NOMO-1 treated with DMSO at 0.1 percent for 48 hours (cell line): ENCODE results near the gene HCRTR1.

Source experiments
- DNase-seq: peaks from one replicate; lab custom pipeline; 2025; ENCODE audit not compliant: unreplicated experiment; lab: John Stamatoyannopoulos, UW

HCRTR1 gene

DNA sequence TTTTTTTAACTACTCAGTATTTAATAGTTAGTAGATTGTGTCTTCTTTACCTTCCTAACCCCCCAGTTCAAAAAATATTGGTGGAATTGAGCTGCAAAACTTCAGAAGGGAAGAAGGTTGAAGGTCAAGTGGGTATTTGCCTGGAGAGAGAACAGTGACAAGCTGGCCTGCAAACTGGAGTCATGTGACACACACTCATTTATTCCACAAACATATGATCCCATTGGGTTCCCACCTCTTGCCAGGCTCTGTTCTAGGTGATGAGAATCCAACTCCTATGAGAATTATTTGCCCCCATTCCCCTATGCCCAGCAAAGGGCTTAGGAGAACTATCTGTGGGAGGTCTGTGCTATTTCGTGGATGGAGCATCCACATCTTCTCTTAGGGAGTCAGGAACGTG is 30.7 kb downstream of the HCRTR1 start:
- DNase-seq, result no peak

DNA sequence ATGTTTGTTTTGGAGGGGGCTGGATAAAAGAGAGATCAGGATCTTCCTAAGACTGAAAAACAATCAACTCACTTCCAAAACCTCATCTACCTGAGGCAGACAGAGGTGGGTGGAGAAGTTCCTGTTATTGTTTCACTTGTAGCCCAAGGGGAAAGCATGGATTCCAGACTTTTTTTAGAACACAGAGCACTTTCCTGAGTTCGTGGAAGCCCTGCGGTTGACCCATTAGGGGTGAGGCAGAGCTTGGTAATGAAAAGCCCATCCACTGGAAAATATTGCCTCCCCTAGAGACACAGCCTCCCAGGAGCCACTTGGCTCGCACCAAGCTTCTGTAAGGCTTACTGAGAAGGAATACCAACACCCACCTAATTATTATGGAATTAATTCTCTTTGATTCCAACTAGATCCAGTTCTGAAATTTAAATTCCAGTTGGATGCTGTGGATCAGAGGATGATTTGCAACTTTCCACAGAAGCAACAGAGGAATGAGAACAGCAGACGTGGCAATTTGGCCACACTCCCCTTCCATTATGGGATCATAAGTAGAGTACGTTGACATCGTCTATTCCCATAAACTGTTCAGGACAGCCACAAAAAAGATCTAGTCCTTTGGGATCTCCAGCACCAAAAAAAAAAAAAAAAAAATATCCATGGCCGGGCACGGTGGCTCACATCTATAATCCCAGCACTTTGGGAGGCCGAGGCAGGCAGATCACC is 31.3 kb downstream of the HCRTR1 start:
- DNase-seq, result no peak

DNA sequence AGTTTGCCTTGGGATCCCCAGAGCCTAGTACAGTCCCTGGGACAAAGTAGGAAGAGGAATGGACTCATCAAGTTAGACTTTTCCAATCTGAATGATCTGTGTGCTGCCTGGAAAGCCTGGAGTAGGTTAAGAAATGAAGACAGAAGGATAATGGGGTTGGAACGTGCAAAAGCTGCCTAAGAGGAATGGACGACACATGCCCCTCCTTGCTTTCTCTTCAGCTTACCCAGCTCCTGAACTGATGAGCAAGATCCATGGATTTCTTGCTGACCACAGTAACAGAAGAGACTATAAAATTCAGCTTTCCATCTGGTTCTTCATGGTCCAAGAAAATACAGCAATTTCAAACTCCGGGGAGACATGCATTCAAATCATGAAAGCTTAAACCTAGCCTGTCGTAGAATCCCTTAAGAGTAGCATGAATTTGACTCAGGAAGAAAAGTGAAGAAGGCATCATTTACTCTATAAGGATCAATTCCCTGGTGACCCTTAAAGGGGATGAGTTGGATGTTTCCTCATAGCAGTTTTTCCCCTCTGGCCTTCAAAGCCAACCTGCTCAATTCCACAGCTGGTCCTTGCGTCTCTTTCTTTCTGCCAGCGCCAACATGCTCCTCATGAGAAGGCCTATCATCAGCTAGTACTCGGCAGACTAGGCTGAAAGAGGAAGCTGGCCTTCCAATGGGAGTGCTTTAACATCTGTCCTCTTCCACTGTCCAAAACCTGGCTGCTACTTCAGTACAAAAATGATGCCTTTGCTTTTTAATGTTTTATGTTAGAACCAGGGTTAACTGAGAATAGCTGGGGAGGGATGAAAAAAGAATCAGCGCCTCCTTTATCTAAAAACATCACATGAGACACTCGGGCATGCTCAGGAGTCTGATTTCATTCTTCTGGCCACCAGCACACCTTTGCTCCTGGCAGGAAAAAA is 32.9 kb downstream of the HCRTR1 start:
- peak; percentile 3 for DNase-seq

DNA sequence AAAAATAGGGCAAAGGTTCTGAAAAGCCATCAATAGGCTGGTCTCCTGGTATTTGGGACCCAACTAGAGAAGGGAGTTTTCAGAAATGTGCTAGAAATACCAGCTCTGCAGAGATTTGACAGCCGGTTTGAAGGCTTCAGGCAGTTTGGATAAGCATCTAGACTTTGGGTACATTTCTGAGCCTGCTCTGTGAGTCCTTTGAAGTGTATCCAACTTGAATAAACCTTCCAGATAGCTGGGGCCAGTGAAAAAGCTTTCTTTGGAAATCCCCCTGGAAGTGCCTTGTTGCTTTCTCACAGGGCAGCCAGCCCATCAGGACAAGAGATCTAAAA is 33.6 kb downstream of the HCRTR1 start:
- no peak for DNase-seq

DNA sequence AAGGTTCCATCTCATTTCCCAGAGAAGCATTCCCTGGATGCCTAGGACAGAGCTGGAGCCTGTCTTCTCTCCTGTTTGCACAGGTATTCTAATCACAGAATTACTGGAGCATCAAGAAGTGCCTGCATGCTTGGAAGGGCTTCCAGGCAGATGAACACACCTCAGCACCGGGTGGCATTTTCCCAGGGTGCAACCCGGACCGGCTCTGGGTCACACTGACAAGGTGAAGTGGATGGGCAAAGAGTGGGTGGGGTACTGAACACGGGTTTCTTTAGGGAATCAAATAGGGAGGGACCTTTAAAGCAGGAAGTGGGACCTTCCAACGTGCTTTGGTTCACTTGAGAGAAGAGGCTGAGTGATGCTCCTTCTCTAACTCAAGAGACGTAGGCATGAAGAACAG is 34.3 kb downstream of the HCRTR1 start:
- no peak for DNase-seq

DNA sequence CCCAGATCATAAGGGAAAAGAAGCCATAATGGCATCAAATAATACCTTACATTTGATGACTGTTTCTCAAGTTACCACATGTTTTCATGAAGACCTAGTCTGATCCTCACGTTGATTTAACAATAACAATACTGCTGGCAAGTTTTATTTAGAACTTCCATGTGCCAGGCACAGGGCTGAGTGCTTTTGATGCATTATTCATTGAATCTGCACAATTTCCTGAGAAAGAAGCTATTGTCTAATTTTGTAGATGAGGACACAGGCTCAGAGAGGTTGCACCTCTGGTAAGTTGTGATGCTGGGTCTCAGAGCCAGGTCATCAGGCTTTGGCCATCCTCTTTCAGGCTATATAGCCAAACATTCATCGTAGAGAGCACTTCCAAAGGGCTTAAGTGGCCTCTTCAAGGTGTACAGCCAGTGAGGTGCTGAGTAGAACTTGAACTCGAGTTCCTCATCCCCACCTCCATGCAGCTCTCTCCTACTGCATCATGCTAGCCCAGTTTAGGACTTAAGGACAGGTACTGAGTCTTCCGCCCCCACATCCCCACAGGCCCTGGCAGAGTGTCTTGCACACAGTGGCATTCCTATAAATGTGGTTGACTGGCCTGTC is 35.5 kb downstream of the HCRTR1 start:
- no peak for DNase-seq

DNA sequence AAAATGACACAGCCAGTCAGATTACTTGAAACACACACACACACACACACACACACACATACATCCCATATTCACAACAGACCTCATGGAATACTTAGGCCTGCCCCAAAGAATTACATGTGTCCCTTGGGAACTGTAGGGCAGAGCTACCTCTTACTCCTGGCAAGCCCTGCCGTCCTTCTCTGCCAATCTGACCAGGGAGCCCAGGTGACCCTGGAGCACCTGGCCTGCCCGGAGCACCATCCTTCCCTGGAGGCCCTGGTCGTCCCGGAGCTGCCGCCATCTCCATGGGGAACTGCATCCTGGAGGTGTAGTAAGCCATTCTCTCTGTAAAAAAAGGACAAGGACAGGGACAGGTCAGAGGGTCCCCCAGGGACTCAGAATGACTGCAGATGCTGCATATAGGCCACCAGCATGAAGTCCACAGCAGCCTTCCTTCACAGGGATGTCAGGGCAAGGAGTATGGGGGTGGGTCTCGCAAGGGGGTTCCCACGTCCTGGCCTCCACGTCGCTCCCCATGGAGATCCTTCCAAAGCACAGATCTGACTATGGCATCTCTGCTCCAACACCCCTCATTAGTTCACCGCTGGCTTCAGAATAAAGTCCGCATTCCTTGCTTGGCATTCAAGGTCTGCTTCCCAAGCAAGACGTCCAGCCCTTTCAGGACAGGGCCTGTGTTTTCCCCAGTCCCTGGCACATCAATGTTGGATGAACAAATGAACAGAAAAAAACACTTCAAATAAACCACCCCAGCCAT is 36.4 kb downstream of the HCRTR1 start:
- DNase-seq, result no peak

DNA sequence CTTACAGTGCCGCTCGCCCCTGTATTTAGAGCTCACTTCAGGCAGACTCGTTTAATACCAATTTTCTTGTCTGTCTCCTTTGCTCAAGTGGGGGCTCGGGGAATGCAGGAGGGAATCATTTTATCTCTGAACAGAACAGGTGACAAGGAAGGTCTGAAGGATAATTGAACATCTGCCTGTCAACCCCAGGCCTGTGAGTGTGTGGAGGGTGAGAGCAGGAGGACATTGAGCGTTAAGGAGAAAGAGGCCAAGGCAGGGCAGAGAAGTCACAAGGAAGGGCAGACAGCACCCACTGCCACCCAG is 36.9 kb downstream of the HCRTR1 start:
- DNase-seq, result no peak

DNA sequence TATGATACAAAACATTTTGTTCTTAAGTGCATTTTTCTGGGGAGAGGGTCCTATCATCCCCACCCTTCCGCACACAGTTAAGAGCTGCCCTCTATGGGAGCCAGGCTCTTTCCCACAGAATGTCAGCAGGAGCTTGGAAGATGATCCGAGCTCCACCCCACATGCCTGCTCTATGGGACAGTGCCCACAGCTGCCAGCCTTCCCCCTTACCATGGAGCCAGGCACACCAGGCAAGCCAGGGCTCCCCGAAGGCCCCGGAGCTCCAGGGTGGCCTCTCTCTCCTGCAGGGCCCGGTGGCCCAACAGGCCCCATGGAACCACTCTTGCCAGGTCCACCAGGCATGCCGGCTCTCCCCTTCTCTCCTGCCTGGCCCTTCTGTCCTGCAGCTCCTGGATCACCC is 37.6 kb downstream of the HCRTR1 start:
- no peak for DNase-seq

DNA sequence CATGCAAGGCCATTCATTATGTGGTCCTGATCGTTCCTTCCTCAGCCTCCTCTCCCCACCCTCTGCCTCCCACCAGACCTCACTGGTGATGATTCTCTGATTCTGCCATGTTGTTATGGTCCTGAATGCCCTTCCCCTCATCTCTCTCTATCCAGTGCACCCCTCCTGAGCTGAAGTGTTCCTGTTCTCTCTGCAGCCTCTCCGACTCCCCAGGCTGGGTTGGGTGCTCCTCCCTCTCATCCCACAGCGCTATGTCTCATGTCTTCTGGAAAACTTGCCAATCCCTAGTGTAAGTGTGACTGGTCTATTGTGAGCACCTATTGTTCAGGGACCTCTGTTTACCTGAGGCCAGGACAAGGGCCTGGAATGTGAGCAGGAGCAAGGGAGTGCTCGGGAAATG is 38.3 kb downstream of the HCRTR1 start:
- no peak for DNase-seq

DNA sequence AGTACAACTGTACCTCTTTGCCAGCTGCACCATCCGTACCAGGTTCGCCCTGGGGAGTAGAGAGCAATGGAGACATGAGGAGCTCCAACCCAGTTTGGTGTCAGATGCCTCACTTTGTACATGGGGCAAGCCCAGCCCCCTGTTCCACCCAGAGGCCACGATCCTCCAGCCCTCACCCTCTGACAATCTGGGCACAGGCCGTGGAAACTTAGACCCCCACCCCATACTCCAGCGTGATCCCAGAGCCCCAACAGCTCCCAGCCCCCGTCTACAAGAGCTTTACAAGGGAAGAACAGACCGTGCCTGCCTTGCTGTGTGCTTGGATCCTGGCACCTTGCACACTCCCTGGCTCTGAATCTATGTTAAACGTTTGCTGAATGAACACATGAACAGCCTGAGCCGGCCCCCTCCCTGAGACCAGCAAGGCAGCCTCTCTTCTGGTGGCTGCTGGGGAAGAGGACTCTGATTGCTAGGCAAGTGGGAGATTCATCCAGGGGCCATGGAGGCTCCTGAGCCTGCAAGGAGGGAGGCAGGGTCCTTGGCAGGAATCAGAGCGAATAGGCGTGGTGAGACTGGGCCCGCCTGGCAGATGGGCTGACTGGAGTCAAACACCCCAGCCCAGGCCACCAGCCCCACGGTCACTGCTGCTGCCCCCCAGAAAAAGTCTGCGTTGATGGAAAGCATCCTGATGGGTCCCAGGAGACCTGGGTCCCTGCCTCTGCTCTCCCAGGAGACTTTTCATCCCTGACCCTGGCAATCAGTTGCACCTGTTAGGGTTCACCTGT is 39.7 kb downstream of the HCRTR1 start:
- DNase-seq, result no peak

DNA sequence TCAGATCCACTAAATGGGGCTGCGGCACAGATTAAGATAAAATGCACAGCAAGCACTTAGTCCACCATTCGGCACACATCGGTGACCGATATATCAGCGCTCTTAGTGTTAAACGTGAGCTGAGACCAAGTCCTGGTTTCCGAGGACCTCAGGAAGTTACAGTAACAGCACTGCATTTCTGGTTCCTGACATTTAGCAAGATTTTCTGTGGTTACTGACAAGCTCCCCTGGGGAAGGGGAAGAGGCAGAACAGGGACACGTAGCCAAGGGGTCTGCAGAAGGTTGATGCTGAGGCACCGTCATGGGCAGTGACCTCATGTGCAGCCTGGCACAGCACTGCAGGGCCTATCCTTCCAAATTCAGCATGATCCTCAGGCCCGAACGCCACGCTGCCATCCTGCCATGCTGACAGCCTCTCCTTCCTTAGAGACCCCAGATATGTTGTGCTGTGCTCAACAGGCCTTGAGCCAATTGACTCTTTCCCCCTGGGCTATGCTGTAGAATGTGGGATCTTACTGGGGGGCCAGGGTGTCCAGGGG is 40.6 kb downstream of the HCRTR1 start:
- DNase-seq, result no peak

DNA sequence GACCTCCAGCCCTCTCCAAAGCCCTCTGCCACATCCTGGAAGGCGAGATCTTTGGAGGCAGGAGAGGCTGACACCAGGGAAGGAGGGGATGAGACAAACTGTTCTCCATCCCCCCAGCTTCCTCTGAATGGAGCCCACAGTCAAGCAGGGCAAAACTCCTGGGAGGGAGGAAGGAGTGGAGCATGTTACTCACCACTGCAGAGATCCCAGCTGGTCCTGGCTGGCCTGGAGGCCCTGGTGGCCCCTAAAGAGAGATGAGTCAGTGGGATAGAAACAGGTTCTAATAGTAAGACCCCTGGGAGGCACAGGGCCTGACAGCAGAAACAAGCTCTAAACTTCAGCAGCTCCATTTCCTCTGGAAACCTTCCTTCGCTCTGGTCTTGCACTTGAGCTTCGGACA is 41.2 kb downstream of the HCRTR1 start:
- no peak for DNase-seq

DNA sequence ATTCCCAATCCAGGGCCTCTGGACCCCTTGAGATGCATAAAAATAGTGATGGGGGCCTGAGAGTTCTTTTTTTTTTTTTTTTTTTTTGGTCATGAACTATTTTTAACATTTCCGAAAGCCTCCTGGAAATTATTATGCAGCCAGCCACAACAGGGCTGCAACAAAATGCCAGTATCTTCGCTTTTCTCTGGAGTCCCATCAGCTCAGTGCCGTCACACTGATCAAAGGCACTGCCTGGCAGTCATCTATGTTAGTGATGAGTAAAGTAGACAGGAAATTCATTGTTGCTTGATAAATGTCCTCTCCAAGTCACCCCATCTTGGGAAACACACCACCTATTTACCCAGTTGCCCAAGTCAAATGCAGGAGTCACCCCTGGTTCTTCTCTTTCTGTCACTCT is 42.4 kb downstream of the HCRTR1 start:
- no peak for DNase-seq

DNA sequence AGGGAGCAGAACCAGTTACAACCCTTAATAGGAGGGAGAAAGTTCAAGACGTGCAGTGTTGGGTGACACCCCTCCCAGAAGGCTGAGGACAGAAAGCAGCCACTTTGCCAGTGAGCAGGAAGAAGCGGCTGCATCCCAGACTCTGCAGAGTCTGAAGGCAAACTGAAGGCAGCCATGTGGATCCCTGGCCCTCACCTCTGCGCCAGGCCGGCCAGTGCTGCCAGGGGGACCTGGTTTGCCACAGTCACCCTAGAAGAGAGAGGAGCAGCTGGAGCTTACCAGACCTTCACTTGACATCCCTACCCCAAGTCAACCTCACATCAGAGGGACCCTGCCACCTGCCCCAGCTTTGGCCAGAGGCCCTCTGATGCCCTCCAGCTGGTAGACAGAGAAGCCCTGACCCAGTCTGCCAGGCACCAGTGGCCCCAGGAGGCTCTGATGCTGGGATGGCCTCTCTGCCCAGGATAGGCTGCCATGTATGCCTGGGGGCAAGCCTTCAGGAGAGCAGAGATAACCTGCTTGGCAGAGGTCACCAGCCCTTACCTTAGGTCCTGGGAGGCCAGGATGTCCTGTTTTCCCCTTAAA is 43.5 kb downstream of the HCRTR1 start:
- no peak for DNase-seq

DNA sequence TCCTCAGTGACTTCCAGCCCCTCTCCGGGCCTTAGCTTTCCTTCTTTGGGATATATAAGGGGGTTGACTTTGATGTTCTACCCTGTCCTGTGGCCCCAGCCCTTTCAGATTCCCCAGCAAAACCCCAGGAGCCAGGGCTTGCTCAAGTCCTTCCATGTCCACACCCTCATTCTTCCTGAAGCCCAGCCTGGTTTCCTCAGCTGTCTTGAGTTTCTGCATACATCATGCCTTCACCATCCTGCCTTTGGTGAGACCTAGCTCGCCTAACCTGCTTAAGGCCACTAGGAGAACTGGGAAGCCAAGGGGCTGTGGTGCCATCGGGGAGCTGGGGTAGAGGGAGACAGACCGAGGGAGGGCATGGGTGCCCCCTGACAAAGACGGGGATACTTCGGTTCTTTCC is 44.4 kb downstream of the HCRTR1 start:
- DNase-seq, result no peak

DNA sequence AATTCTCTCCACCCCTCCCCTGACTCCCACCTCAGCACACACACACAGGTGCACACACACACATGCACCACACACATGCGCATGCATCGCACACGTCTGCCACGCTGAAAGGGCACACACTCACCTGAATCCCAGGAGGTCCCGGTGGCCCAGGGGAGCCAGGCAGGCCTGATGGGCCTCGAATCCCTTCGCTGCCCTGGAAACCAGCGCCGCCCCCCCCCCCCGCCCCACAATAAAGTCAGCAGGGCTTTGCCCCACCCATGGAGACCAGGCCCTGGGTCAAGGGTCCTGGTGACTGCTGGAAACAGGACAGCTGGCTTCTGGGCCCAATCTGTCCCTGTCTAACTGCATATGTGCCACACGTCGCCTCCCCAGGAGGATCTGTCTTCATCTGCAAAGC is 45.0 kb downstream of the HCRTR1 start:
- DNase-seq, result no peak

DNA sequence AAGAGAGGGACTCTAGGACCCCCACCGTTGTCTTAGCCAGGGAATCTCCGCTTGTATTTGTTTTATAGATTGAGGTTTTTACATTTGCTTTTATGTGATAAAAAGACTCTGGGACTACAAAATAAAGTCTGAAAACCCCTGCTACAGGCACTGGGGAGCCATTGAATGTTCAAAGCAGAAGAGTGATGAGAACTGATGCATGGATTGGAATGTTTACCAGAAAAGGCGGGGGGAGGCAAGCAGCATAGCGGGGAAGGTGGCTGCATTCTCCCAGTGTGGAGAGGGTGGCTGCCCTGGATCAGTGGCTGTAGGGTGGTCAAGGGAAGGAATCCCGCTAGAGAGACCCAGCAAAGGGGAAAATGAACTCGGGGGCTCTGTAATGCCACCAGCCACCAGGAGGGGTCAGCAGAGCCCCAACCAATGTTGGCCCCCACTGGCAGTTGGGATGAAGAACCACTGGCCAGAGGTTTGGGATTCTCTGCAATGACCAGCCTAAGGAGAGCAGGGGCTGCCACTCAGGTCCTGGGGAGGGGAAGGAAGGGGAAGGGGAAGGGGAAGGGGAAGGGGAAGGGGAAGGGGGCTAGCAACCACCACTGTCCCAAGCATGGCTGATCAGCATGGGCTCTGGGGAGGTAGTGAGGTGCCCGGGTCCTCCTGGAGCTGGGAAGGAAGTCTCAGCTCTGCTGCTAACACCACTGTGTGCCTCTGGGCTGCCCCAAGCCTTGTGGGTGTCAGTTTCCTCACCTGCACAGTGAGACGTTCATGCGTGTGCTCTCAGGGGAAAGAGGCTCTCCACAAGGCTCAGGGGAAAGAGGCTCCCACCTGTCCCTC is 46.3 kb downstream of the HCRTR1 start:
- DNase-seq, result peak; percentile 9

DNA sequence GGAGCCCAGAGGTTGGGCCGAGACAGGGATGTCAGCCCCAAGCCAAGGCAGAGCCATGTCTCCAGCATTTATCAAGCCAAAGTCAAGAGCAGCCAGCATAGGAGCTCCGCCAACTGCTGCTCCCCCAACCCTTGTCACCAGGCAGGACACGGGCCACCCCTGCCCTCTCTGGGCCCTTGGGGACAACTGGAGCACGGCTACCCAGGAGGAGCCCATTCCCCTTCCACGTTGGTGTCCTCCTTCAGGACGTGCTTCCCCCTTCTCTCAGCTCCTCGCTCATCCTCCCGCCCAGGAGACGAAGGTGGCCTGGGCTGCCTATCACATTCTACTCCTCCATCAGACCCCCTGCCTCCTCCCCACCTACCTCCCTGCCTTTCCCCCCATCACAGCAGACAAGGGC is 47.0 kb downstream of the HCRTR1 start:
- DNase-seq, result no peak
